COLO829 (cell line): ENCODE data around the gene RAB25.
A peak's percentile ranks its signal among the peaks of the same experiment; 100 is the strongest.
"Not testable (repeated sequence)": the region's sequence is repeated elsewhere in the genome, so short reads cannot be mapped to it uniquely, and the experiment has no call there.

Experiments used
- DNase-seq: peaks from one replicate; pipeline ENCODE4 v3.0.0; 2012; ENCODE audit warnings: low spot score

The RAB25 gene

GRCh38 chr1:156054500-156055280 is 6.3 kb upstream of the RAB25 start, which contains the start of gene LAMTOR2:
LAMTOR2 (plus strand) TSS chr1:156054782; CDS start chr1:156054890, 108 bp downstream.
- peak; percentile 100 for DNase-seq

- DNase-seq, result no peak
These were observed 5.5 kb upstream of the RAB25 start for GRCh38 chr1:156055281-156056048.

- DNase-seq, result no peak
These were observed 4.6 kb upstream of the RAB25 start for GRCh38 chr1:156056326-156056849.

DNA sequence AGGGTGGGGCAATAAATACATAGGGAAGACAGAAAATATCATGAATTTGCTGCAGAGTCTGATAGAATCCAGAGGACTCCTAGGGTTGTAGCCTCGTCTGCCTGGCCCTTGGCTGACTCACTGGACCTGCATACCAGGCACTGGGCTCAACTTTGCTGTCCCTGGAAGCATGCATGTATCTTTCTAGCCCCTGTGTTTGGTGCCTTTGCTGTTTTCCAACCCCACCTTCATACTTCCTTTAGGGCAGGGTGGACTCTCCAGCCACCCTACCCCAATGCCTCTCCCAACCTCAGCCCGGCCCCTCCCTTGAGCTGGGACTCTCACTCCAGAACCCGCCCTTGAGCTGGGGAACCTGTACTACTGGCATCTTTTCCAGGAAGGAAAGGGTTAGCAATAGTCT is 1.2 kb downstream of the RAB25 start:
- DNase-seq, result no peak

DNA sequence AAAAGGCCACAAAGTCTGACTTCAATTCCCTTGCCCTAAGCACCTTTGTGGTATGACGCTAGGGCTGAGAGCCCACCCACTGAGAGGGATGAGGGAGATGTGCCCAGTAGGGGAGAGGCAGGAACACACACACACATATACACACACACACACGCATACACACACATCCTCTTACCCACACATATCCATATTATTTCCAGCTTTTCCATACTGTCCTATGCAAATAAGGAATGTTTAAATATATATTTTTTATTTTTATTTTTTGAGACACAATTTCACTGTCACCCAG is 3.0 kb downstream of the RAB25 start:
- no peak for DNase-seq

GRCh38 chr1:156064615-156065014 is 3.7 kb downstream of the RAB25 start:
- DNase-seq, result no peak

DNA sequence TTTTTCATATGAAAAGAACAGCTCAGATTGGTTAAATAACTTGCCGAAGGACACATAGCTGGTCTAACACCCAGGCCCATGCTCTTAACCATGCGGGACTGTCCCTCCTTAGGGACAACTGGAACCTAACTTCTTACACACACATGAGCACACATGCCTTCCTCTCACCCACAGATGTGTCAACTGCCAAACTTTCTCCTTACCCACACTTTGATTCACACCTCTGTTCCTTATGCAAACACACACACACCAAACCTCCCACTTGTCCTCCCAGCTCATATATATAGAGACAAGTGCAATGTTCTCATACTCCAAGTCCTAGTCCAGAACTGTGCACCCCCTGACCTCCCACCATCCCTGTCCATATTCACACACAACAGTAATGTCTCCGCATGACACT is 4.3 kb downstream of the RAB25 start:
- DNase-seq, result no peak

- no peak for DNase-seq
These were observed 4.9 kb downstream of the RAB25 start for GRCh38 chr1:156065871-156066270.

- DNase-seq, result no peak
These were observed 6.3 kb downstream of the RAB25 start for GRCh38 chr1:156067262-156067661.

DNA sequence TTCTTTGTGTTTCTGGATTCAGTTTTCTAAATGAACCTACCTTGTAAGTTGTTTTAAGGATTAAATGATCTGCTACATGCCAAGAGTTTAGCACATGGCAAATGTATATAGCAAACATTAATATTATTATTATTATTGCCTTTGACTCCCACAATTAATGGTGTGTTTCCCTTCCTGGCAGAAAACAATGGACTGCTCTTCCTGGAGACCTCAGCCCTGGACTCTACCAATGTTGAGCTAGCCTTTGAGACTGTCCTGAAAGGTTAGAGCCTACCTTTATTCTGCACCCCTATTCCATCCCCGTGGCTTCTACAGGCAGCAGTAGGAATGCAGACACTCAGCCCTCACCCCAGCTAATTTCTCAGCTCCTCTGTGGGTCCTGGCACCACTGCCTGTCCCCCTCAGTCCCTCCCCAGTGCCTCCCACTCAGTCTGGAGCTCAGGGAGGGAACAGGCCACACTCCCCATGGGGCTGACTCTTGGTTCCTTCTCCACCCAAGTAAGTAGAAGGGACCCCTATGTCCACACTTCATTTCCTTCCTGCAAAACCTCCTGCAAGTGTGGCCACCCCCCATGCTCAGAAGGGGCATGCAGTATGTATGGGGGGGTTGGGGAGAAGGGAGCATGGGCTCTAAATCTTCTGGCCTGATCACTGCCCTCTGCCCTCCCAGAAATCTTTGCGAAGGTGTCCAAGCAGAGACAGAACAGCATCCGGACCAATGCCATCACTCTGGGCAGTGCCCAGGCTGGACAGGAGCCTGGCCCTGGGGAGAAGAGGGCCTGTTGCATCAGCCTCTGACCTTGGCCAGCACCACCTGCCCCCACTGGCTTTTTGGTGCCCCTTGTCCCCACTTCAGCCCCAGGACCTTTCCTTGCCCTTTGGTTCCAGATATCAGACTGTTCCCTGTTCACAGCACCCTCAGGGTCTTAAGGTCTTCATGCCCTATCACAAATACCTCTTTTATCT is 8.8 kb downstream of the RAB25 start:
- no peak for DNase-seq

- DNase-seq, result no peak
These were observed 9.6 kb downstream of the RAB25 start for GRCh38 chr1:156070548-156070947.

DNA sequence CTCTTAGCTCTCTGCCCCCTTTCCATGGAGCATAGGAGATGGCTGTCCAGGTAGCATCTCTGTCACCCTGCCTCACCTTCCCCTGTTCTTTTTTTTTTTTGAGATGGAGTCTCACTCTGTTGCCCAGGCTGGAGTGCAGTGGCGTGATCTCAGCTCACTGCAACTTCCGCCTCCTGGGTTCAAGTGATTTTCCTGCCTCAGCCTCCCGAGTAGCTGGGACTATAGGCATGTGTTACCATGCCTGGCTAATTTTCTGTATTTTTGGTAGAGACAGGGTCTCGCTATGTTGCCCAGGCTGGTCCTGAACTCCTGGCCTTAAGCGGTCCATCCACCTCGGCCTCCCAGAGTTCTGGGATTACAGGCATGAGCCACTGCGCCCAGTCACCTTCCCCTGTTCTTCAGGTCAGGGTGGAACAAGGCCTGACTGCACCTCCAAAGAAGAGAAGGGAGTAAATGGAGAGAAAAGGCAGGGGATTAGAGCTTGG is 10.4 kb downstream of the RAB25 start:
- DNase-seq, result not testable (repeated sequence)

GRCh38 chr1:156072251-156072650 is 11.3 kb downstream of the RAB25 start:
- DNase-seq, result no peak

GRCh38 chr1:156073110-156073687 is 12.2 kb downstream of the RAB25 start:
- no peak for DNase-seq

DNA sequence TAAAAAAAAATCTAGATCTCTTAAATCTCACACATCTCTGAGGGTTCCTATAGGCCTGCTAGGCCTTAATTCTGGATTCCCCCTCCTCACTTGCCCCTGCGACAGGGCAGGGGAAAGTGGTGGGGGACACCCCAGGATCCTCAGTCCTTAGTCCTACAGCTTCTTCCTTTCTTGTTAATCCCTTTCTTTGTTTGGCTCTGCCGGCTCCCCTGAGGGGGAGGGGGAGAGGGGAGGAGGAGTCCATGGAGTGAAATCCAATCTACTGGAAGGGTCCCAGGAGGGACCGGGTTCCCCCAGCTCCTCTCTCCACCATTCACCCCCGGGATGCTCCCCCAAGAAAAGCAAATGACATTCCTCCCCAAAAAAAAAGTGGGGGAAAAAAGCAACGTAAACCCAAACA is 12.8 kb downstream of the RAB25 start:
- no peak for DNase-seq

DNA sequence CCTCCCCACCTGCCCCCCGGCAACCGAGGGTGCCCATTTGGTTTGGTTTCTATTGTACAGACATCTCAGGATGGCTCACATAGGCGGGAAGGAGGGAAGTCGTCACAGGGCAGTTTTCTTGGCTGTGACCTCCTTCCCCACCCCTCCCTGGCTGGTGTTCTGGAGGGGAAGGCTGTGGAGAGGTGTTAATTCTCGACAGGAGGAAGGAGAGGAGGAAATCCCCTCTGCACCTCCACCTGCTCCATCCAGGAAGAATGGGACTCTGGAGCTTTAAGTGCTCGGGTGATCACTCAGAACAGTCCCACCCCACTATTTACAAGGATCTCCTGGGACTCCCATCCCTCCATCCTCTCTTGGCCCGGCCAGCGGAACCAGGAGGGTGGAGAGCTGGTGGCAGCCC is 13.7 kb downstream of the RAB25 start:
- DNase-seq, result no peak

- DNase-seq, result no peak
These were observed 14.2 kb downstream of the RAB25 start for GRCh38 chr1:156075162-156075561.

DNA sequence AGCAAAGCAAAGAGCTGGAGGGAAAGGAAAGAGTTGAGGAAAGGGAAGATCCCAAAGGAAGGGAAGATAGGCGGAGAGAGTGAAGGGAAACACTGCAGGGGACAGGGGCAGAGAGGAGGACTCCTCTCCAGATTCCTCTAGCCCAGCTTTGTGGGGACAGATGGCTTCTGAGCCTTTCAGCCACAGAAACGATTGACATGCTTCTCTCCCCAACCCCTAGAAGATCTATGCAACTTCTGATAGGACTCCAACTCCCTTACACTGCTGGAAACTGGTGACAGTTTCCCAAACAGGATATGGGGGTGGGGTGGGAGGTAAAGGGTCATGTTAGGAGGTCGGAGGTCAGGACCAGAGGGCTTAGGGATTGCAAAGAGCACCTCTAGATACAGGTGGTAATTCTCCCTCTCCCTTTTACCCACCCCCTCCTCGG is 14.8 kb downstream of the RAB25 start:
- DNase-seq, result no peak

DNA sequence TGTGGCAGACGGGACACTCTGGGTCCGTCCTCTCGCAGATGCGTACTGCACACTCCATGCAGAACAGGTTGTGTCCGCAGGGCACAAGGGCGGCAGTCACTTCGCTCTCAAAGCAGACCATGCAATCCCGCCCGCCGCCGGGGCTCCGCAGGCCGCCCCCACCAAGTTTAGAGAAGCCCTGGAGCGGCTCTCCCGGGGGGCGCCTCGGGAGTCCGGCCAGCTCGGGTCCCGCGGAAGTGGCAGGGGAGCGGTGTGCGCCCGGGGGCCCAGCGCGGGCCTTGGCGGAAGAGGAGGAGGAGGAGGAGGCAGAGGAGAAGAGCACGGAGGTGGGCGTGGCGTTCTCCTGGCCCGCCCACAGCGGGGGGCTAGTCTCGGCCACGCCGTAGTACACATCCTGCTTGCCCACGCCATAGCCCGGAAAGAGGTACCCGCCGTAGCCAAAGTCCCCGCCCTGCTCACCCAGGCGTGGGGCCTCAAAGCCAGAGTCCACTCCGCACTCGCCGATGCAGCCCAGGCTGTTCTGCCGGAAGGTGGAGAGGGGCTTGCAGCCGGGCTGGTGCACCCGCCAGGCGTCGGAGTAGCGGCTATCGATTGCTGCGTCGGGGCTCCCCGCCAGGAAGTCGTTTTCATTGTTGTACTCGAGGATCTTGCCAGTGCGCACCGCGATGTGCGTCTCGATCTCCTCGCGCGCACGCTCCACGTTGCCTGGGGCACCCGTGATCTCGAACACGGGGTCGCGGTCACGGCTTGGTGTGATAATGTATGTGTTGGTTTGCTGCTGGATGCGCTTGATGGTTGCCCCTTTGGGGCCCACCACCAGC is 15.9 kb downstream of the RAB25 start:
- no peak for DNase-seq

GRCh38 chr1:156077430-156077760 is 16.4 kb downstream of the RAB25 start:
- DNase-seq, result no peak

- DNase-seq, result no peak
These were observed 17.8 kb downstream of the RAB25 start for GRCh38 chr1:156078728-156079127.
